ENCODE data around the gene FYTTD1.

Gene FYTTD1

DNA sequence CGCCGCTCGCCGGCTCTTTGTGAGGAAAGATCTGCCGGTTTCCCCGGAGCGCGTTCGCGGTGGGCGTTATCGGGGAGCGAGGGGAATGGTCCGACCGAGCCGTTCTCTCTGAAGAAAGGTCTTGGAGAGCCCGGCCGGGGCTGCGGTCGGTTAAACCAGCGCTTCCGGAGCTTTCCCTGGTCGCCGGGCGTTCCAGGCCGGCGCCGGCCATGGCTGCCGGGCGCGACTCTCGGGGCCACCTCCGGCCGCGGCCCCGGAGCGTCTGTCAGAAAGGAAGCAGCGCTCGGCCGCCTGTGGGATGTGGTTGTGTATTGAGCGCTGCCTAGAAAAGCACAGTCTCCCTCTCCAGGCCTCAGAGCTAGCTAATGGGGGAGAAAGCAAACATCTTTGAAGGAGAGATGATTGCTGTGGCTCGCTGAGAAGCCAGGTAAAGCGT is 731 bp downstream of the FYTTD1 start:
- H3K9ac ChIP-seq (ENCODE audit: low read length in 5 of 5) = peak overlapping the region; percentile 82 to 95 (median 91)
- H3K27ac ChIP-seq (ENCODE audit: low read depth, low read length) = peak overlapping the region; percentile 93
- no peaks in the 10 kb centered on the region for H3K9me3 ChIP-seq (ENCODE audit: control insufficient read depth in 5 of 5, low read length in 5 of 5)
- H3K4me1 ChIP-seq (ENCODE audit: control insufficient read depth in 5 of 5, insufficient read depth in 5 of 5, low read length in 5 of 5) = peaks cover 4 to 40% (median 32%) of the 10 kb centered on the region in 5 donors
- H3K27me3 ChIP-seq (ENCODE audit: control insufficient read depth in 5 of 5, insufficient read depth in 4 of 5, low read length in 5 of 5) = no peaks in the 10 kb centered on the region
- no peaks in the 10 kb centered on the region for H3K36me3 ChIP-seq (ENCODE audit: control insufficient read depth in 5 of 5, insufficient read depth in 5 of 5, low read length in 5 of 5)
- H3K4me3 ChIP-seq (ENCODE audit: low read depth in 1 of 5, low read length in 5 of 5) = peak overlapping the region; percentile 79 to 92 (median 86)

DNA sequence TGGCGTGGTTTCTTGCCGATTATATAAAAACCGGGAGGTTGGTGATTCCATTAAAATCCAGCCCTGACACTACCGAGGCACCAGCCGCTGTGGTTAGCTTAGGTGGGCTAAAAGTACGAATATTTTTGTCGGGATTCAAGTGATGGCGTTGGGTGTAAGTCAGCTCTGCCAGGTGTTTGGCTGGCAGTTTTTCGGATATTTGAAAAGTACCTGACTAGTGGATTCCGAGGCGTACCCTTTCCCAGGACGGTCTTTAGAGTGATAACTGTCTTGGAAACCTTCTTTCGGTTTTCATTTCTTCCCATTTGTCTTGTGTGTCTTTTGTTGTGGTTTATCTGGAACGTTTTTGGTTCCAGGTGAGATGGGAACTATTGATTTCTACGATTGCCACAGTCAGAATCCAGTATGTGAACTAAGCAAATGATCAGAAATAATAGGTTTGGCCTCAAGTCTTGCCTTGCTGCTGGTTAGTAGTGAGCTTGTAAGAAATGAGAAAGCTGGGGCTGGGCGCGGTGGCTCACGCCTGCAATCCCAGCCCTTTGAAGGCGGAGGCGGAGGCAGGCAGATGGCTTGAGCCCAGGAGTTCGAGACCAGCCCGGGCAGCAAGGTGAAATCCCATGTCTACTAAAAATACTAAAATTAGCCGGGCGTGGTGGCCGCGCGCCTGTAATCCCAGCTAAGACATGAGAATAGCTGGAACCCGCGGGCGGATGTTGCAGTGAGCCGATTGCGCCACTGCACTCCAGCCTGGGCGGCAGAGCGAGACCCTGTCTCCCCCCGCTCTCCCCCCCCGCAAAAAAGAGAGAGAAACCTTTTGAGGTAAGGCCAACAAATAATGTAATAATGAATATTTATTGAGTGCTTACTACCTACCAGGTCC is 1.4 kb downstream of the FYTTD1 start:
- Histone ChIP-seq H3K27ac (ENCODE audit: low read depth, low read length) (peak overlapping the region; percentile 93), H3K4me3 (ENCODE audit: low read depth in 1 of 5, low read length in 5 of 5) (peak overlapping the region; percentile 79 to 92 (median 86)), H3K36me3 (ENCODE audit: control insufficient read depth in 5 of 5, insufficient read depth in 5 of 5, low read length in 5 of 5) (no peaks in the 10 kb centered on the region), H3K4me1 (ENCODE audit: control insufficient read depth in 5 of 5, insufficient read depth in 5 of 5, low read length in 5 of 5) (peaks cover 4 to 40% (median 32%) of the 10 kb centered on the region in 5 donors), H3K27me3 (ENCODE audit: control insufficient read depth in 5 of 5, insufficient read depth in 4 of 5, low read length in 5 of 5) (no peaks in the 10 kb centered on the region), H3K9me3 (ENCODE audit: control insufficient read depth in 5 of 5, low read length in 5 of 5) (no peaks in the 10 kb centered on the region), H3K9ac (ENCODE audit: low read length in 5 of 5) (peak overlapping the region; percentile 82 to 95 (median 91))

DNA sequence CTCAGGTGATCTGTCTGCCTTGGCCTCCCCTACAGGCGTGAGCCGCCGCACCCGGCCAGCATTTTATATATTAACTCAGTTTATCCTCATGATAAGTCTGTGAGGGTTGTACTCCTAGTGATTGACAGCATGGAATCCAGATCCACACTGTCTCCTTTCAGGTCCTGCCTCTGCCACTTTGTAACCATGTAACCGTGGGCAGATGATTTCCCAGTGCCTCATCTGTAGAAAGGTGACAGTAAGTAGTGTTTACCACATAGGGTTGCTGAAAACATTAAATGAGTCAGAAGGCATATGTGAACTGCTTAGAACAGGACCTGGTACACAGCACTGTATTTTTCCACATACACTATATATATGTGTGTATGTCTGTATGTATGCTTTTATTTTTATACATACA is 2.4 kb downstream of the FYTTD1 start:
- H3K27ac ChIP-seq (ENCODE audit: low read depth, low read length) = no peak overlapping the region
- H3K27me3 ChIP-seq (ENCODE audit: control insufficient read depth in 5 of 5, insufficient read depth in 4 of 5, low read length in 5 of 5) = no peaks in the 10 kb centered on the region
- no peaks in the 10 kb centered on the region for H3K9me3 ChIP-seq (ENCODE audit: control insufficient read depth in 5 of 5, low read length in 5 of 5)
- H3K9ac ChIP-seq (ENCODE audit: low read length in 5 of 5) = peak overlapping the region in 1 of 5 donors; percentile 51
- H3K4me1 ChIP-seq (ENCODE audit: control insufficient read depth in 5 of 5, insufficient read depth in 5 of 5, low read length in 5 of 5) = peaks cover 4 to 37% (median 27%) of the 10 kb centered on the region in 5 donors
- H3K4me3 ChIP-seq (ENCODE audit: low read depth in 1 of 5, low read length in 5 of 5) = no peak overlapping the region
- peaks cover 0 to 4% (median 2%) of the 10 kb centered on the region in 5 donors for H3K36me3 ChIP-seq (ENCODE audit: control insufficient read depth in 5 of 5, insufficient read depth in 5 of 5, low read length in 5 of 5)

- Histone ChIP-seq H3K27me3 (ENCODE audit: control insufficient read depth in 5 of 5, insufficient read depth in 4 of 5, low read length in 5 of 5) (no peaks in the 10 kb centered on the region), H3K4me1 (ENCODE audit: control insufficient read depth in 5 of 5, insufficient read depth in 5 of 5, low read length in 5 of 5) (peaks cover 4 to 34% (median 27%) of the 10 kb centered on the region in 5 donors), H3K9ac (ENCODE audit: low read length in 5 of 5) (peak overlapping the region in 1 of 5 donors; percentile 46), H3K9me3 (ENCODE audit: control insufficient read depth in 5 of 5, low read length in 5 of 5) (no peaks in the 10 kb centered on the region), H3K36me3 (ENCODE audit: control insufficient read depth in 5 of 5, insufficient read depth in 5 of 5, low read length in 5 of 5) (peaks cover 0 to 7% (median 2%) of the 10 kb centered on the region in 5 donors), H3K4me3 (ENCODE audit: low read depth in 1 of 5, low read length in 5 of 5) (no peak overlapping the region), H3K27ac (ENCODE audit: low read depth, low read length) (no peak overlapping the region)
Measured at GRCh38 chr3:197753263-197753662, 3.6 kb downstream of the FYTTD1 start.

DNA sequence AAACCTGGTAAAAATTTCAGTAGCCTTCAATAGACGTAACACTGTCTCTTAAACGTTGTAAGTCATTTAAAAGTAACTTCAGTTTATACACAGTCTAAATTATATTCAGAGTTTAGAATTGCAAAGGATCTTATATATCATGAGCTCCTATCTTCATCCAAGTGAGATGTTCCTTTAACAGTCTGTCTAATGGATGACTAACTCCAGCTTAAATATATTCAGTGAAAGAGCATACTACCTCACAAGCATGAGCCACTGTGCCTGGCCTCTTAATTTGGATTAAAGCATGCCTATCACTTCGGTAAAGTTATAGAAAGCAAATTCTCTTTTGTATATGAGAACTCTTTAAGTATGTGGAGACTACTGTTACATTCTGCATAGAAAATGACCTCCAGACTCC is 7.0 kb downstream of the FYTTD1 start:
- Histone ChIP-seq H3K4me1 (ENCODE audit: control insufficient read depth in 5 of 5, insufficient read depth in 5 of 5, low read length in 5 of 5) (peaks cover 0 to 9% (median 6%) of the 10 kb centered on the region in 5 donors), H3K27ac (ENCODE audit: low read depth, low read length) (no peak overlapping the region), H3K9me3 (ENCODE audit: control insufficient read depth in 5 of 5, low read length in 5 of 5) (no peaks in the 10 kb centered on the region), H3K4me3 (ENCODE audit: low read depth in 1 of 5, low read length in 5 of 5) (no peak overlapping the region), H3K36me3 (ENCODE audit: control insufficient read depth in 5 of 5, insufficient read depth in 5 of 5, low read length in 5 of 5) (peaks cover 6 to 16% (median 8%) of the 10 kb centered on the region in 5 donors), H3K9ac (ENCODE audit: low read length in 5 of 5) (no peak overlapping the region), H3K27me3 (ENCODE audit: control insufficient read depth in 5 of 5, insufficient read depth in 4 of 5, low read length in 5 of 5) (no peaks in the 10 kb centered on the region)

GRCh38 chr3:197758512-197758911 is 8.8 kb downstream of the FYTTD1 start:
- H3K27ac ChIP-seq (ENCODE audit: low read depth, low read length) = no peak overlapping the region
- H3K4me1 ChIP-seq (ENCODE audit: control insufficient read depth in 5 of 5, insufficient read depth in 5 of 5, low read length in 5 of 5) = peaks cover 0 to 3% (median 0%) of the 10 kb centered on the region in 5 donors
- H3K36me3 ChIP-seq (ENCODE audit: control insufficient read depth in 5 of 5, insufficient read depth in 5 of 5, low read length in 5 of 5) = peaks cover 13 to 23% (median 19%) of the 10 kb centered on the region in 5 donors
- no peak overlapping the region for H3K4me3 ChIP-seq (ENCODE audit: low read depth in 1 of 5, low read length in 5 of 5)
- no peak overlapping the region for H3K9ac ChIP-seq (ENCODE audit: low read length in 5 of 5)
- H3K9me3 ChIP-seq (ENCODE audit: control insufficient read depth in 5 of 5, low read length in 5 of 5) = no peaks in the 10 kb centered on the region
- no peaks in the 10 kb centered on the region for H3K27me3 ChIP-seq (ENCODE audit: control insufficient read depth in 5 of 5, insufficient read depth in 4 of 5, low read length in 5 of 5)

DNA sequence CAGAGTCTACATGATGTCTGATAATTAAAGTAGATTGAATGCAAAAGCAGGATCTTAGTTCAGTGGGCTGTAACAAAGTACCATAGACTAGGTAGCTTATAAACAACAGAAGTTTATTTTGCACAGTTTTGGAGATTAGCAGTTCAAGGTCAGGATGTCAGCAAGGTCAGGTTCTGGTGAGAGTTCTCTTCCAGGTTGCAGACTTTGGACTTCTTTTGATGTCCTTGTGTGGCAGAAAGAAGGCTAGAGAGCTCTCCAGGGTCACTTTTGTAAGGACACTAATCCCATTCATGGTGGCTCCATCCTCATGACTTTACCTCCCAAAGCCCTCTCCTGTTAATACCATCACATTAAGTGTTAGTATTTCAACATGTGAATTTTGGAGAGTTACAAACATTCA is 12.1 kb downstream of the FYTTD1 start:
- Histone ChIP-seq H3K4me1 (ENCODE audit: control insufficient read depth in 5 of 5, insufficient read depth in 5 of 5, low read length in 5 of 5) (no peaks in the 10 kb centered on the region), H3K27ac (ENCODE audit: low read depth, low read length) (no peak overlapping the region), H3K36me3 (ENCODE audit: control insufficient read depth in 5 of 5, insufficient read depth in 5 of 5, low read length in 5 of 5) (peaks cover 19 to 47% (median 22%) of the 10 kb centered on the region in 5 donors), H3K27me3 (ENCODE audit: control insufficient read depth in 5 of 5, insufficient read depth in 4 of 5, low read length in 5 of 5) (no peaks in the 10 kb centered on the region), H3K9ac (ENCODE audit: low read length in 5 of 5) (no peak overlapping the region), H3K4me3 (ENCODE audit: low read depth in 1 of 5, low read length in 5 of 5) (no peak overlapping the region), H3K9me3 (ENCODE audit: control insufficient read depth in 5 of 5, low read length in 5 of 5) (no peaks in the 10 kb centered on the region)

- Histone ChIP-seq H3K36me3 (ENCODE audit: control insufficient read depth in 5 of 5, insufficient read depth in 5 of 5, low read length in 5 of 5) (peaks cover 30 to 81% (median 63%) of the 10 kb centered on the region in 5 donors), H3K9ac (ENCODE audit: low read length in 5 of 5) (no peak overlapping the region), H3K9me3 (ENCODE audit: control insufficient read depth in 5 of 5, low read length in 5 of 5) (no peaks in the 10 kb centered on the region), H3K27ac (ENCODE audit: low read depth, low read length) (no peak overlapping the region), H3K27me3 (ENCODE audit: control insufficient read depth in 5 of 5, insufficient read depth in 4 of 5, low read length in 5 of 5) (no peaks in the 10 kb centered on the region), H3K4me3 (ENCODE audit: low read depth in 1 of 5, low read length in 5 of 5) (no peak overlapping the region), H3K4me1 (ENCODE audit: control insufficient read depth in 5 of 5, insufficient read depth in 5 of 5, low read length in 5 of 5) (peaks cover 0 to 3% (median 0%) of the 10 kb centered on the region in 5 donors)
Measured at GRCh38 chr3:197775317-197775716, 25.6 kb downstream of the FYTTD1 start.

GRCh38 chr3:197782230-197782629 is 32.5 kb downstream of the FYTTD1 start:
- no peaks in the 10 kb centered on the region for H3K27me3 ChIP-seq (ENCODE audit: control insufficient read depth in 5 of 5, insufficient read depth in 4 of 5, low read length in 5 of 5)
- no peak overlapping the region for H3K9ac ChIP-seq (ENCODE audit: low read length in 5 of 5)
- no peaks in the 10 kb centered on the region for H3K9me3 ChIP-seq (ENCODE audit: control insufficient read depth in 5 of 5, low read length in 5 of 5)
- no peak overlapping the region for H3K27ac ChIP-seq (ENCODE audit: low read depth, low read length)
- H3K4me3 ChIP-seq (ENCODE audit: low read depth in 1 of 5, low read length in 5 of 5) = no peak overlapping the region
- no peaks in the 10 kb centered on the region for H3K4me1 ChIP-seq (ENCODE audit: control insufficient read depth in 5 of 5, insufficient read depth in 5 of 5, low read length in 5 of 5)
- H3K36me3 ChIP-seq (ENCODE audit: control insufficient read depth in 5 of 5, insufficient read depth in 5 of 5, low read length in 5 of 5) = peaks cover 26 to 60% (median 40%) of the 10 kb centered on the region in 5 donors

DNA sequence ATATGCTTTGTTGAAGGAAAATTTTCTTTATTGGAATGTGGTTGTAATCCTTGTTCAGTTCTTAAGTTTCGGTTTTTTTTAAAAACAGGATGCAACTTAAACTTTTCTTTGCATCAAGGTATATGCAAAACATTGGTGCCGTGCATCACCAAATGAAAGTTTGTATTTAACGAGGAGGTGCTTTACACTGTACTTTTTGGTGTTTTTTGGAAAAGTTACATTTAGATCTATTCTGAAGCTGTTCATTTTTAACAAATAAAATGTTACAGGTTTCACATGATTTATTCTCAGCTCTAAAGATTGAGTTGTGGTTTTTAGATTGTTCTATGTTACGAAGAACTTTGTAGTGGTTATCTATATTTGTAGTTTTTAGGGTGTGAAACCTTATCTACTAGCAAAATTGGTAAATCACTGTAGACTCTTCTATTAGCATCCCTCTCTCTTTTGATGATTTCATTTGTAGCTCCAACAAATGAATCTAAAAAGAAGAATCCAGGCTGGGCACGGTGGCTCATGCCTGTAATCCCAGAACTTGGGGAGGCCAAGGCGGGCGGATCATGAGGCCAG is 34.4 kb downstream of the FYTTD1 start:
- H3K9me3 ChIP-seq (ENCODE audit: control insufficient read depth in 5 of 5, low read length in 5 of 5) = no peaks in the 10 kb centered on the region
- H3K4me1 ChIP-seq (ENCODE audit: control insufficient read depth in 5 of 5, insufficient read depth in 5 of 5, low read length in 5 of 5) = no peaks in the 10 kb centered on the region
- no peak overlapping the region for H3K4me3 ChIP-seq (ENCODE audit: low read depth in 1 of 5, low read length in 5 of 5)
- peaks cover 16 to 41% (median 21%) of the 10 kb centered on the region in 5 donors for H3K36me3 ChIP-seq (ENCODE audit: control insufficient read depth in 5 of 5, insufficient read depth in 5 of 5, low read length in 5 of 5)
- no peak overlapping the region for H3K9ac ChIP-seq (ENCODE audit: low read length in 5 of 5)
- H3K27ac ChIP-seq (ENCODE audit: low read depth, low read length) = no peak overlapping the region
- H3K27me3 ChIP-seq (ENCODE audit: control insufficient read depth in 5 of 5, insufficient read depth in 4 of 5, low read length in 5 of 5) = no peaks in the 10 kb centered on the region
